ENCODE data around the gene KAT5. TPM values are rescaled to one million over a fixed set of nuclear protein-coding genes. Genes with fewer than 3 reads are reported as not detected.

Gene KAT5
- total and polyA plus RNA-seq, 2 donors (not counting 1 experiment from before 2014, with no cell fraction given), result 84.6 to 142 TPM

DNA sequence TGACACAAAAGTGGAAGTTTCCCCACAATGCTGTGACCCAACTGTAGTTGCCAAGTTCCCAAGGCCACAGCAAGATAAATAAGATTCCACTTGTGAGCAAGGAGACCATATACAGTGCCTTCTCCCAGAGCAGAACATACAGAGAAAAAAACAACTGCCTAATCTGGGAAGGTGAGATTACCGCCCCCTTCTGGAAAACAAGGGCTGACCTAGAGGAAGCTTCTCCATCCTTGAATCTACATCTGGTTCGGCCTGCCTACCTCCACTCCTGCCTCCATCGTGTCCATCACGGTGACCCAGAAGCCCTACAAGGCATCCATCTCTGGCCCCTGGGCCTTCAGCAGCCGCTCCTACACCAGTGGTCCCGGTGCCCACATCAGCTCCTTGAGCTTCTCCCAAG is 14.6 kb downstream of the KAT5 start:
- POLR2A ChIA-PET, result no interaction called here
- CTCF ChIA-PET, result interaction anchor here (0.7 to 2.0 kb wide), 4 partner anchors 15 to 101 kb away, joined by 3 to 5 read pairs (median 4); partner anchors contain the start of gene KAT5
- H3K4me3 ChIP-seq (ENCODE audit: control extremely low read depth in 1 of 5, extremely low read depth in 1 of 5, insufficient read depth in 1 of 5, low read depth in 2 of 5, low read length in 4 of 5), result no peak overlapping the region
- intact Hi-C loops (cut with micrococcal nuclease), result no loop called here
- no peak for DNase-seq
- H3K79me2 ChIP-seq (ENCODE audit: control insufficient read depth, insufficient read depth, low read length), result no peaks in the 10 kb centered on the region
- no peaks in the 10 kb centered on the region for H3K4me1 ChIP-seq (ENCODE audit: control insufficient read depth in 2 of 2, insufficient read depth in 2 of 2, low read length in 2 of 2)
- H3K4me3 Mint-ChIP-seq, result no peak overlapping the region
- H3K4me1 Mint-ChIP-seq, result no peaks in the 10 kb centered on the region
- H3K9me3 Mint-ChIP-seq (ENCODE audit: insufficient read depth), result no peaks in the 10 kb centered on the region
- no peak overlapping the region for H3K27ac ChIP-seq (ENCODE audit: low read length in 2 of 2)
- H3K9ac ChIP-seq (ENCODE audit: low read length), result no peak overlapping the region
- H3K4me2 ChIP-seq (replicated peaks; ENCODE audit: low read depth, low read length, poor library complexity, severe bottlenecking), result no peak overlapping the region
- TF ChIP-seq, protein P1, sequence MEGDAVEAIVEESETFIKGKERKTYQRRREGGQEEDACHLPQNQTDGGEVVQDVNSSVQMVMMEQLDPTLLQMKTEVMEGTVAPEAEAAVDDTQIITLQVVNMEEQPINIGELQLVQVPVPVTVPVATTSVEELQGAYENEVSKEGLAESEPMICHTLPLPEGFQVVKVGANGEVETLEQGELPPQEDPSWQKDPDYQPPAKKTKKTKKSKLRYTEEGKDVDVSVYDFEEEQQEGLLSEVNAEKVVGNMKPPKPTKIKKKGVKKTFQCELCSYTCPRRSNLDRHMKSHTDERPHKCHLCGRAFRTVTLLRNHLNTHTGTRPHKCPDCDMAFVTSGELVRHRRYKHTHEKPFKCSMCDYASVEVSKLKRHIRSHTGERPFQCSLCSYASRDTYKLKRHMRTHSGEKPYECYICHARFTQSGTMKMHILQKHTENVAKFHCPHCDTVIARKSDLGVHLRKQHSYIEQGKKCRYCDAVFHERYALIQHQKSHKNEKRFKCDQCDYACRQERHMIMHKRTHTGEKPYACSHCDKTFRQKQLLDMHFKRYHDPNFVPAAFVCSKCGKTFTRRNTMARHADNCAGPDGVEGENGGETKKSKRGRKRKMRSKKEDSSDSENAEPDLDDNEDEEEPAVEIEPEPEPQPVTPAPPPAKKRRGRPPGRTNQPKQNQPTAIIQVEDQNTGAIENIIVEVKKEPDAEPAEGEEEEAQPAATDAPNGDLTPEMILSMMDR (IDR thresholded peaks at IDR 0.05), result no peak
- TF ChIP-seq EZH2 (IDR thresholded peaks at IDR 0.05; ENCODE audit: borderline replicate concordance, insufficient read depth, low read depth, low read length, poor library complexity, severe bottlenecking), result no peak
- no peak overlapping the region for H2AFZ ChIP-seq (ENCODE audit: insufficient read depth, low read depth, low read length, poor library complexity, severe bottlenecking)
- H3K36me3 ChIP-seq (replicated peaks in 1 of 2; ENCODE audit: control extremely low read depth in 1 of 2, control insufficient read depth in 1 of 2, extremely low read depth in 1 of 2, insufficient read depth in 2 of 2, low read length in 1 of 2), result no peaks in the 10 kb centered on the region
- H3K9me3 ChIP-seq (ENCODE audit: control extremely low read depth in 1 of 3, control insufficient read depth in 2 of 3, insufficient read depth in 1 of 3, low read length in 2 of 3), result no peaks in the 10 kb centered on the region
- ATAC-seq (ENCODE audit: low read depth), result no peak
- H3K27me3 Mint-ChIP-seq, result peaks cover 10% of the 10 kb centered on the region
- 58% methylated on average over 6 of the region's 6 CpGs for WGBS (ENCODE audit: insufficient coverage)
- H4K20me1 ChIP-seq (ENCODE audit: control insufficient read depth, insufficient read depth, low read length, poor library complexity, severe bottlenecking), result no peaks in the 10 kb centered on the region
- peaks cover 0 to 5% (median 1%) of the 10 kb centered on the region in 4 experiments for H3K27me3 ChIP-seq (replicated peaks in 1 of 4; ENCODE audit: control extremely low read depth in 1 of 4, control insufficient read depth in 3 of 4, insufficient read depth in 4 of 4, low read length in 3 of 4)
- no peak overlapping the region for H3K27ac Mint-ChIP-seq

DNA sequence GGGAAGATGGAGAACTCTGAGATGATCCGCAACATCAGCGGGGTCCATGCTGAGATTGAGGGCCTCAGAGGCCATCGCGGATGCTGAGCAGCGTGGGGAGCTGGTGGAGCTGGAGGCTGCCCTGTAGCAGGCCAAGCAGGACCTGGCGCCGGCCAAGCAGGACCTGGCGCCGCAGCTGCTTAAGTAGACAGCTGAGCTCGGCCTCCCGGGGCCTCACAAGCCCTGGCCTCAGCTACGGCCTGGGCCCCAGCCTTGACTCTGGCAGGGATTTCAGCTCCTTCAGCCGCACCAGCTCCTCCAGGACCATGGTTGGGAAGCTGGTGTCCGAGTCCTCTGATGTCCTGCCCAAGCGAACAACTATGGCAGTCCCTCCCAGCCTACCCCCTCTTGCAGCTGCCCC is 15.8 kb downstream of the KAT5 start:
- TF ChIP-seq EZH2 (IDR thresholded peaks at IDR 0.05; ENCODE audit: borderline replicate concordance, insufficient read depth, low read depth, low read length, poor library complexity, severe bottlenecking), result no peak
- TF ChIP-seq, protein P1 (IDR thresholded peaks at IDR 0.05), result no peak
- intact Hi-C loops (cut with micrococcal nuclease), result no loop called here
- peaks cover 15% of the 10 kb centered on the region for H3K27me3 Mint-ChIP-seq
- H3K9ac ChIP-seq (ENCODE audit: low read length), result no peak overlapping the region
- peaks cover 0 to 5% (median 1%) of the 10 kb centered on the region in 4 experiments for H3K27me3 ChIP-seq (replicated peaks in 1 of 4; ENCODE audit: control extremely low read depth in 1 of 4, control insufficient read depth in 3 of 4, insufficient read depth in 4 of 4, low read length in 3 of 4)
- DNase-seq, result no peak
- no peak overlapping the region for H3K4me2 ChIP-seq (replicated peaks; ENCODE audit: low read depth, low read length, poor library complexity, severe bottlenecking)
- POLR2A ChIA-PET, result no interaction called here
- no peak overlapping the region for H3K4me3 Mint-ChIP-seq
- no peak for ATAC-seq (ENCODE audit: low read depth)
- H3K9me3 Mint-ChIP-seq (ENCODE audit: insufficient read depth), result peaks cover under 1% of the 10 kb centered on the region
- H3K36me3 ChIP-seq (replicated peaks in 1 of 2; ENCODE audit: control extremely low read depth in 1 of 2, control insufficient read depth in 1 of 2, extremely low read depth in 1 of 2, insufficient read depth in 2 of 2, low read length in 1 of 2), result no peaks in the 10 kb centered on the region
- 89% methylated on average over 15 of the region's 15 CpGs for WGBS (ENCODE audit: insufficient coverage)
- no peak overlapping the region for H2AFZ ChIP-seq (ENCODE audit: insufficient read depth, low read depth, low read length, poor library complexity, severe bottlenecking)
- H3K4me1 ChIP-seq (ENCODE audit: control insufficient read depth in 2 of 2, insufficient read depth in 2 of 2, low read length in 2 of 2), result no peaks in the 10 kb centered on the region
- no peaks in the 10 kb centered on the region for H3K79me2 ChIP-seq (ENCODE audit: control insufficient read depth, insufficient read depth, low read length)
- no peaks in the 10 kb centered on the region for H3K4me1 Mint-ChIP-seq
- H3K27ac Mint-ChIP-seq, result no peak overlapping the region
- no peaks in the 10 kb centered on the region for H3K9me3 ChIP-seq (ENCODE audit: control extremely low read depth in 1 of 3, control insufficient read depth in 2 of 3, insufficient read depth in 1 of 3, low read length in 2 of 3)
- H3K27ac ChIP-seq (ENCODE audit: low read length in 2 of 2), result no peak overlapping the region
- H4K20me1 ChIP-seq (ENCODE audit: control insufficient read depth, insufficient read depth, low read length, poor library complexity, severe bottlenecking), result no peaks in the 10 kb centered on the region
- H3K4me3 ChIP-seq (ENCODE audit: control extremely low read depth in 1 of 5, extremely low read depth in 1 of 5, insufficient read depth in 1 of 5, low read depth in 2 of 5, low read length in 4 of 5), result no peak overlapping the region
- CTCF ChIA-PET, result interaction anchor here (1.0 to 2.0 kb wide), 3 partner anchors 39 to 52 kb away, joined by 5 read pairs; no protein-coding TSS in a partner anchor

All from B cell (primary cell).